B cell (primary cell): ENCODE measurements around the gene C1R. TPM values are rescaled to one million over a fixed set of nuclear protein-coding genes. Genes with fewer than 3 reads are reported as not detected.

Experiments
- ATAC-seq: fragments of 200-7000 bp; cut with Tn5 transposase; one replicate; pipeline ENCODE4 v1.10.0; 2021; ENCODE audit warnings: low read depth, mild to moderate bottlenecking, moderate number of reproducible peaks, moderate library complexity
- CTCF ChIA-PET: fragments of 350-600 bp; sonication (Branson Sonifier 250); formaldehyde crosslinking; loops from one replicate; lab custom pipeline; 2021; ENCODE audit warnings: antibody characterized with exemption, inconsistent platforms; lab: Charles Lee
- POLR2A ChIA-PET: fragments of 350-600 bp; sonication (Branson Sonifier 250); formaldehyde crosslinking; loops from one replicate; lab custom pipeline; 2021; ENCODE audit warnings: antibody characterized with exemption; lab: Charles Lee
- DNase-seq: peaks from one replicate; pipeline ENCODE4 v3.0.0; 2013
- H2AFZ ChIP-seq: 2 replicates; pipeline ENCODE4 v1.6.1; 2012; ENCODE audit warnings: mild to moderate bottlenecking, low read depth, low read length; ENCODE audit not compliant: insufficient read depth, poor library complexity, severe bottlenecking
- H3K27ac ChIP-seq, 2 donors: 1 replicate in 1 of 2; 2 replicates in 1 of 2; pipeline ENCODE4 v1.5.1; 2012 to 2013; ENCODE audit warnings: low read length in 2 of 2, mild to moderate bottlenecking in 2 of 2, moderate library complexity in 1 of 2
- H3K27me3 ChIP-seq, 4 experiments: fragments of 200-600 bp in 1 of 4; sonication (generic) in 1 of 4; replicated peaks in 1 of 4; 1 replicate in 2 of 4; 2 replicates in 2 of 4; pipeline versions ENCODE4 v1.6.1 to v1.7.0; 2013 to 2016; ENCODE audit warnings: low read length in 3 of 4, mild to moderate bottlenecking in 2 of 4, mixed read lengths in 1 of 4, moderate library complexity in 1 of 4; ENCODE audit not compliant: insufficient read depth in 4 of 4, control insufficient read depth in 3 of 4; ENCODE audit errors: control extremely low read depth in 1 of 4
- H3K36me3 ChIP-seq, 2 experiments: replicated peaks in 1 of 2; 1 replicate in 1 of 2; 2 replicates in 1 of 2; pipeline versions ENCODE4 v1.6.1 to v1.7.1; 2013; ENCODE audit warnings: low read length in 1 of 2; ENCODE audit not compliant: insufficient read depth in 2 of 2, control insufficient read depth in 1 of 2; ENCODE audit errors: control extremely low read depth in 1 of 2, extremely low read depth in 1 of 2
- H3K4me1 ChIP-seq, 2 donors: fragments of 200-600 bp in 1 of 2; sonication (generic) in 1 of 2; 1 replicate in 1 of 2; 2 replicates in 1 of 2; pipeline versions ENCODE4 v1.5.1 to v1.6.1; 2013 to 2017; ENCODE audit warnings: low read length in 2 of 2; ENCODE audit not compliant: control insufficient read depth in 2 of 2, insufficient read depth in 2 of 2
- H3K4me2 ChIP-seq: replicated peaks from 2 replicates; pipeline ENCODE3; 2012; ENCODE audit warnings: mild to moderate bottlenecking, low read depth, low read length; ENCODE audit not compliant: poor library complexity, severe bottlenecking
- H3K4me3 ChIP-seq, 5 experiments: fragments of 200-600 bp in 1 of 5; sonication (generic) in 1 of 5; 1 replicate in 3 of 5; 2 replicates in 2 of 5; pipeline versions ENCODE4 v1.5.1 to v1.7.0; 2011 to 2016; ENCODE audit warnings: low read length in 4 of 5, mild to moderate bottlenecking in 4 of 5, low read depth in 2 of 5, control low read depth in 1 of 5, moderate library complexity in 1 of 5; ENCODE audit not compliant: insufficient read depth in 1 of 5; ENCODE audit errors: control extremely low read depth in 1 of 5, extremely low read depth in 1 of 5
- H3K79me2 ChIP-seq: fragments of 200-600 bp; sonication (generic); one replicate; pipeline ENCODE4 v1.6.0; 2016; ENCODE audit warnings: low read length; ENCODE audit not compliant: control insufficient read depth, insufficient read depth
- H3K9ac ChIP-seq: fragments of 200-600 bp; sonication (generic); 2 replicates; pipeline ENCODE4 v1.6.1; 2017; ENCODE audit warnings: mild to moderate bottlenecking, low read length, moderate library complexity
- H3K9me3 ChIP-seq, 3 donors: one replicate each; pipeline versions ENCODE4 v1.6.1 to v1.7.1; 2013; ENCODE audit warnings: low read length in 2 of 3; ENCODE audit not compliant: control insufficient read depth in 2 of 3, insufficient read depth in 1 of 3; ENCODE audit errors: control extremely low read depth in 1 of 3
- H4K20me1 ChIP-seq: 2 replicates; pipeline ENCODE4 v1.6.0; 2012; ENCODE audit warnings: mild to moderate bottlenecking, low read length; ENCODE audit not compliant: insufficient read depth, control insufficient read depth, poor library complexity, severe bottlenecking
- H3K27ac Mint-ChIP-seq: one replicate; pipeline ENCODE4 v1.8.0; 2021; ENCODE audit warnings: mixed read lengths
- H3K27me3 Mint-ChIP-seq: one replicate; pipeline ENCODE4 v1.8.0; 2021; ENCODE audit warnings: mixed read lengths
- H3K4me1 Mint-ChIP-seq: one replicate; pipeline ENCODE4 v1.8.0; 2021; ENCODE audit warnings: mixed read lengths
- H3K4me3 Mint-ChIP-seq: one replicate; pipeline ENCODE4 v1.8.0; 2021; ENCODE audit warnings: mixed read lengths
- H3K9me3 Mint-ChIP-seq: one replicate; pipeline ENCODE4 v1.8.0; 2022; ENCODE audit warnings: mixed read lengths; ENCODE audit not compliant: insufficient read depth
- EZH2 ChIP-seq: IDR thresholded peaks from 2 replicates; pipeline ENCODE4 v1.6.1; 2012; ENCODE audit warnings: borderline replicate concordance, low read depth, mild to moderate bottlenecking, moderate library complexity, low read length; ENCODE audit not compliant: insufficient read depth, poor library complexity, severe bottlenecking
- WGBS: methylation state at CpG from one replicate; pipeline ENCODE4 v1.1.5; 2013; ENCODE audit warnings: missing lambda C conversion rate; ENCODE audit not compliant: insufficient coverage; 5-methylcytosine and 5-hydroxymethylcytosine counted together
- intact Hi-C: fragments of 100-400 bp; cut with micrococcal nuclease; formaldehyde crosslinking; loops from one replicate; pipeline ENCODE4 v1.10.0; 2022
- polyA plus RNA-seq: library from polyadenylated mRNA; depleted of rRNA; stranded (reverse); fragments of >200 nt; gene quantifications from 2 replicates; pipeline ENCODE4 v1.2.3, GENCODE V29; 2012
- total RNA-seq, 2 donors: library from RNA; stranded (reverse); fragments of 120-200 nt in 1 of 2; gene quantifications; 1 replicate in 1 of 2; 2 replicates in 1 of 2; pipeline versions ENCODE4 v1.2.3 to v1.2.4, GENCODE V29; 2013 to 2022
- TF ChIP-seq, protein P1 (sequence below): fragments of 200-600 bp; IDR thresholded peaks from one replicate; pipeline ENCODE4 v1.8.0; 2022; ENCODE audit warnings: antibody characterized with exemption, mild to moderate bottlenecking

The C1R gene
- total and polyA plus RNA-seq, 2 donors (not counting 1 experiment from before 2014, with no cell fraction given) = 1.5 to 2.0 TPM

GRCh38 chr12:7092986-7093460 lies 778 bp upstream of the C1R start:
- no peak overlapping the region for H3K27ac ChIP-seq
- WGBS = 69% methylated on average over 4 of the region's 8 CpGs
- DNase-seq (no peak), ATAC-seq (no peak)
- Mint-ChIP-seq H3K4me3 (peak overlapping the region; percentile 90), H3K9me3 (no peaks in the 10 kb centered on the region), H3K27me3 (peaks cover 4% of the 10 kb centered on the region), H3K4me1 (peaks cover 9% of the 10 kb centered on the region), H3K27ac (no peak overlapping the region)
- no peaks in the 10 kb centered on the region for H3K9me3 ChIP-seq
- intact Hi-C loops = loop anchor here (1.0 to 5.0 kb wide), 4 partner anchors 15 to 224 kb away; partner anchors contain the start of genes LPCAT3 and SPSB2
- no peaks in the 10 kb centered on the region for H3K36me3 ChIP-seq
- POLR2A ChIA-PET = no interaction called here
- CTCF ChIA-PET = interaction anchor here (0.6 to 2.7 kb wide), 11 partner anchors 15 to 225 kb away, joined by 3 to 12 read pairs (median 4); partner anchors contain the start of genes LPCAT3 and SPSB2
- H2AFZ ChIP-seq = peak overlapping the region; percentile 79
- no peak overlapping the region for H3K9ac ChIP-seq
- peaks cover 0 to 3% (median 0%) of the 10 kb centered on the region in 4 experiments for H3K27me3 ChIP-seq
- no peaks in the 10 kb centered on the region for H4K20me1 ChIP-seq
- no peak overlapping the region for H3K4me2 ChIP-seq
- H3K4me3 ChIP-seq = no peak overlapping the region
- H3K4me1 ChIP-seq = peaks cover 0 to 12% of the 10 kb centered on the region in 2 donors
- no peaks in the 10 kb centered on the region for H3K79me2 ChIP-seq
- TF ChIP-seq EZH2 = no peak
- TF ChIP-seq, protein P1, sequence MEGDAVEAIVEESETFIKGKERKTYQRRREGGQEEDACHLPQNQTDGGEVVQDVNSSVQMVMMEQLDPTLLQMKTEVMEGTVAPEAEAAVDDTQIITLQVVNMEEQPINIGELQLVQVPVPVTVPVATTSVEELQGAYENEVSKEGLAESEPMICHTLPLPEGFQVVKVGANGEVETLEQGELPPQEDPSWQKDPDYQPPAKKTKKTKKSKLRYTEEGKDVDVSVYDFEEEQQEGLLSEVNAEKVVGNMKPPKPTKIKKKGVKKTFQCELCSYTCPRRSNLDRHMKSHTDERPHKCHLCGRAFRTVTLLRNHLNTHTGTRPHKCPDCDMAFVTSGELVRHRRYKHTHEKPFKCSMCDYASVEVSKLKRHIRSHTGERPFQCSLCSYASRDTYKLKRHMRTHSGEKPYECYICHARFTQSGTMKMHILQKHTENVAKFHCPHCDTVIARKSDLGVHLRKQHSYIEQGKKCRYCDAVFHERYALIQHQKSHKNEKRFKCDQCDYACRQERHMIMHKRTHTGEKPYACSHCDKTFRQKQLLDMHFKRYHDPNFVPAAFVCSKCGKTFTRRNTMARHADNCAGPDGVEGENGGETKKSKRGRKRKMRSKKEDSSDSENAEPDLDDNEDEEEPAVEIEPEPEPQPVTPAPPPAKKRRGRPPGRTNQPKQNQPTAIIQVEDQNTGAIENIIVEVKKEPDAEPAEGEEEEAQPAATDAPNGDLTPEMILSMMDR = no peak

DNA sequence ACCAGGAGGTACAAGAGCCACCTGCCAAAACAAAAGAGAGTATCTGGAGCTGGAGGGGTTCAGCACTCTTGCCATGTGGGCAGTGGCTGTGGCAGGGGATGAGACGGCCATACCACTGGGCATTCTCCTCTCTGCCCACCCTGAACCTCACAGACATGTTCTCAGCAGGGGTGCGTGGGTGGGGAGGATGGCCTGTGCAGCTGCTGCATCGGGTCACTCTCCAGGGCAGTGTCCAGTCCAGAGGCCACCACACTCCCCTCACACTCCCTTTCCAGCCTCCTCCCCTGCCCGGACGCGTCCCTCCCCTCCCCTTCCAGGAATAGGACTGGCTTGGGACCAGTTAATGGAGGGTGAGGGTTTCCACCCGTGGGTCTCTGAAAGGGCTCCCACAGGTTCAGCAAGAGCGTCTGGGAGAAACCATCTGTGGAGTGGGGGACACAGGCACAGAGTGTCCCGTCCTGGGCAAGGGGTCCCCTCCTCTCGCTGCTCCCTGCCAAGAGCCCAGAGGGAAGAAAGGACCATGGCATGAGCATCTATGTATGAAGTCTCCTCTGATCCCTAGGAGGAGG lies 501 bp downstream of the C1R start:
- peaks cover 0 to 3% (median 0%) of the 10 kb centered on the region in 4 experiments for H3K27me3 ChIP-seq
- no peaks in the 10 kb centered on the region for H3K79me2 ChIP-seq
- H4K20me1 ChIP-seq = no peaks in the 10 kb centered on the region
- H3K9me3 Mint-ChIP-seq = no peaks in the 10 kb centered on the region
- H3K27ac Mint-ChIP-seq = no peak overlapping the region
- peak overlapping the region; percentile 62 for H3K9ac ChIP-seq
- peaks cover 4% of the 10 kb centered on the region for H3K27me3 Mint-ChIP-seq
- no peak overlapping the region for H3K27ac ChIP-seq
- H3K9me3 ChIP-seq = no peaks in the 10 kb centered on the region
- no peaks in the 10 kb centered on the region for H3K36me3 ChIP-seq
- peaks cover 9% of the 10 kb centered on the region for H3K4me1 Mint-ChIP-seq
- ChIA-PET CTCF (interaction anchor here (0.5 to 2.7 kb wide), 11 partner anchors 16 to 222 kb away, joined by 3 to 12 read pairs (median 4); partner anchors contain the start of gene LPCAT3), POLR2A (interaction anchor here (0.6 kb wide), 1 partner anchor 50 kb away, joined by 4 read pairs; no protein-coding TSS in a partner anchor)
- ATAC-seq (no peak), DNase-seq (no peak)
- 60% methylated on average over 5 of the region's 10 CpGs for WGBS
- H3K4me3 ChIP-seq = peak overlapping the region in 3 of 5 experiments; percentile 35 to 61 (median 53)
- peak overlapping the region; percentile 79 for H2AFZ ChIP-seq
- H3K4me1 ChIP-seq = peaks cover 0 to 12% of the 10 kb centered on the region in 2 donors
- H3K4me3 Mint-ChIP-seq = peak overlapping the region; percentile 90
- peak overlapping the region; percentile 70 for H3K4me2 ChIP-seq
- TF ChIP-seq EZH2 = no peak
- TF ChIP-seq, protein P1 = no peak
- intact Hi-C loops = loop anchor here (1.0 to 5.0 kb wide), 4 partner anchors 17 to 222 kb away; partner anchors contain the start of genes LPCAT3 and SPSB2
